ENCODE results near the gene CYP2W1. TPM values are rescaled to one million over a fixed set of nuclear protein-coding genes. Genes with fewer than 3 reads are reported as not detected.
"Not testable (repeated sequence)": the region's sequence is repeated elsewhere in the genome, so short reads cannot be mapped to it uniquely, and the experiment has no call there.

Gene CYP2W1
- total and polyA plus RNA-seq, 12 donors: 0.70 to 71.0 (median 41.6) TPM

DNA sequence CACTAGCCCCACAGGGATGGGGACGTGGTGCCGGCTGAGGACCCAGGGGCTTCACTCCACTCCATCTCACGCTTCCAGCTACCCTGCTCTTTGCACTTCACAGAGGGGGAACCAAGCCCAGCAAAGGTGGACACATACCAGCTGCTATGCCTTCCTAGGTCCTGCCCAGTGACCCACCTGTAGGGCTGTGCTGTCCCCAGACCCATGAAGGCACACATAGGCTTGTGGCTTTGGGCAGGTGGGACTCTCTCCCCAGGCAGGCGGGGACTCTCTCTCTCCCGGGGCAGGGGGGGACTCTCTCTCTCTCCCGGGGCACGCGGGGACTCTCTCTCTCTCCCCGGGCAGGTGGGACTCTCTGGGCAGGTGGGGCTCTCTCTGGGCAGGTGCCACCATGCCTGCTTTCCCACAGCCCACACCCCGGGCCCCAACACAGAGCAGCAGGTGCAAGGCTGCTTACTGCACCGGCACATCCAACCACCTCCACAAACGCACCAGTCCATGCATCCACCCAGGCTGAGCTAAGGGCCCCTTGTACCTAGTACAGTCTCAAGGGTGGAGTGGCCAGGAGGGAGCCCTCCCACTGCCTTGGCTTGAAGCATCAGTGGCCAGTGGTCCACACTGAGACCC is 47.6 kb downstream of the CYP2W1 start:
- DNase-seq: no peak
- no peaks in the 10 kb centered on the region for H3K36me3 ChIP-seq (replicated peaks in 1 of 2)
- peaks cover 16 to 17% of the 10 kb centered on the region in 2 donors for H3K4me1 ChIP-seq (replicated peaks in 1 of 2)
- no peak overlapping the region for H3K4me3 ChIP-seq
- no peak for TF ChIP-seq POLR2A (IDR thresholded peaks at IDR 0.05)
- TF ChIP-seq, protein P1, sequence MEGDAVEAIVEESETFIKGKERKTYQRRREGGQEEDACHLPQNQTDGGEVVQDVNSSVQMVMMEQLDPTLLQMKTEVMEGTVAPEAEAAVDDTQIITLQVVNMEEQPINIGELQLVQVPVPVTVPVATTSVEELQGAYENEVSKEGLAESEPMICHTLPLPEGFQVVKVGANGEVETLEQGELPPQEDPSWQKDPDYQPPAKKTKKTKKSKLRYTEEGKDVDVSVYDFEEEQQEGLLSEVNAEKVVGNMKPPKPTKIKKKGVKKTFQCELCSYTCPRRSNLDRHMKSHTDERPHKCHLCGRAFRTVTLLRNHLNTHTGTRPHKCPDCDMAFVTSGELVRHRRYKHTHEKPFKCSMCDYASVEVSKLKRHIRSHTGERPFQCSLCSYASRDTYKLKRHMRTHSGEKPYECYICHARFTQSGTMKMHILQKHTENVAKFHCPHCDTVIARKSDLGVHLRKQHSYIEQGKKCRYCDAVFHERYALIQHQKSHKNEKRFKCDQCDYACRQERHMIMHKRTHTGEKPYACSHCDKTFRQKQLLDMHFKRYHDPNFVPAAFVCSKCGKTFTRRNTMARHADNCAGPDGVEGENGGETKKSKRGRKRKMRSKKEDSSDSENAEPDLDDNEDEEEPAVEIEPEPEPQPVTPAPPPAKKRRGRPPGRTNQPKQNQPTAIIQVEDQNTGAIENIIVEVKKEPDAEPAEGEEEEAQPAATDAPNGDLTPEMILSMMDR (IDR thresholded peaks at IDR 0.05): no peak
- H3K27ac ChIP-seq: no peak overlapping the region
- intact Hi-C loops (cut with DNase I): no loop called here
- no peaks in the 10 kb centered on the region for H3K27me3 ChIP-seq
- WGBS, 4 donors: 80 to 92% (median 91%) methylated on average over 2 to 12 of the region's 12 CpGs
- H3K9me3 ChIP-seq (replicated peaks in 1 of 3): no peaks in the 10 kb centered on the region

DNA sequence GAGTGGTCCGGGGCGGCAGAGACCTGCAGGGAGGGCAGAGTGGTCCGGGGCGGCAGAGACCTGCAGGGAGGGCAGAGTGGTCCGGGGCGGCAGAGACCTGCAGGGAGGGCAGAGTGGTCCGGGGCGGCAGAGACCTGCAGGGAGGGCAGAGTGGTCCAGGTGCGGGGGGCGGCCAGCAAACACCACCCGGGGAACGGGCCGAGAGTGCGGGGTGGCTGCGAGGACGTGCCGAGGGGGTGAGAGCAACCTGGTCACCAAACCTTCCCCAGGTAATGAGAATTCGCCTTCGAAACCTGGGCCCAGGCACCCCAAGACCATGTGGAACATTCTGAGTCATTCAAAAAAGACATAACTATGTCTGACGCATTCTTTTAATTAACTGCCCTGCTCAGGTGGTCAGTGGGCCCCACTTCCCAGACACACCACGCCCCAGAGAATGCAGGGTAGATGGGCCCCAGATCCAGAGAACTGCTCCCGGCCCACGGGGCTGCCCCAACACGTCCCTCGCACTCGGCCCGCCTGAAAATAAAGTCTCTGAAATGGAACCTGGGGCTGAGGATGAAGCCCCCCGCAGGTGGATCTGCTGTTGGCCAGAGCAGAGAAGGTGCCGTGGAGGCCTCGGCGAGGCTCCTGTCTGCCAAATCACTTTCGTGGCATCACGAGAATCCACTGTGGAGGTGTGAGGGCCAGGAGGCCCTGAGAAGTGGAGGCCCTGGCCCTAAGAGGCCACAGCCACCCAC is 48.9 kb downstream of the CYP2W1 start:
- TF ChIP-seq POLR2A (IDR thresholded peaks at IDR 0.05): no peak
- TF ChIP-seq, protein P1 (IDR thresholded peaks at IDR 0.05): no peak
- no peak for DNase-seq
- WGBS, 4 donors: 93 to 96% (median 95%) methylated on average over 19 to 30 of the region's 33 CpGs
- Histone ChIP-seq H3K4me1 (replicated peaks in 1 of 2) (peaks cover 16% of the 10 kb centered on the region in 2 donors), H3K9me3 (replicated peaks in 1 of 3) (no peaks in the 10 kb centered on the region), H3K36me3 (replicated peaks in 1 of 2) (no peaks in the 10 kb centered on the region), H3K4me3 (no peak overlapping the region), H3K27ac (no peak overlapping the region), H3K27me3 (no peaks in the 10 kb centered on the region)
- intact Hi-C loops (cut with DNase I): no loop called here

DNA sequence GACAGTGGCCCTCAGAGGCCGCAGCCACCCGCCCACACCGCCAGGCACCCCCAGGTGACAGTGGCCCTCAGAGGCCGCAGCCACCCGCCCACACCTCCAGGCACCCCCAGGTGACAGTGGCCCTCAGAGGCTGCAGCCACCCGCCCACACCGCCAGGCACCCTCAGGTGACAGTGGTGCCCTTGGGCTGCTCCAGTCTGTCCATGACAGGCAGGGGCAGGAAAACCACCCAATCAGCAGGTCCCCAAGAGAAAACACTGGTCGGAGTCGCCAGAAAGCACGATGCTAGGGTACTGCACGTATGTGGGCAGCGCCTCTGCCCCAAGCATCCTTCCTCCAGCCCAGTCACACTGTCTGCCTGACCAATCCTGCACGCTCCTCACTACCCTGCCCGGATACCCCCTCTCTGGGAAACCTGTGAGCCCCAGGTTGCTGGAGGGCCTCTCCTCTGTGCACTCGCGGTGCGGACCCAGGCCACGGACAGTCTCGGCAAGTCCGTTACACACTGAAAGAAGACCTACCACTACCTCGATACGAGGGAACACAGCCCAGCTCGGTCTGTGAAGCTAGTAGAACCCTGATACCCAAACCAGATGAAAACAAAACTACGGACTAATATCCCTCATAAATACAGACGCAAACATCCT is 49.7 kb downstream of the CYP2W1 start:
- H3K4me1 ChIP-seq (replicated peaks in 1 of 2): peaks cover 8% of the 10 kb centered on the region in 2 donors
- no peaks in the 10 kb centered on the region for H3K36me3 ChIP-seq (replicated peaks in 1 of 2)
- WGBS, 4 donors: 91 to 98% (median 94%) methylated on average over 12 to 25 of the region's 25 CpGs
- TF ChIP-seq, protein P1 (IDR thresholded peaks at IDR 0.05): no peak
- TF ChIP-seq POLR2A (IDR thresholded peaks at IDR 0.05): no peak
- no peak for DNase-seq
- H3K9me3 ChIP-seq (replicated peaks in 1 of 3): no peaks in the 10 kb centered on the region
- no peak overlapping the region for H3K4me3 ChIP-seq
- H3K27ac ChIP-seq: no peak overlapping the region
- H3K27me3 ChIP-seq: no peaks in the 10 kb centered on the region
- intact Hi-C loops (cut with DNase I): no loop called here

GRCh38 chr7:1033546-1034145 is 50.7 kb downstream of the CYP2W1 start:
- Histone ChIP-seq H3K27me3 (no peaks in the 10 kb centered on the region), H3K36me3 (replicated peaks in 1 of 2) (no peaks in the 10 kb centered on the region), H3K27ac (no peak overlapping the region), H3K9me3 (replicated peaks in 1 of 3) (no peaks in the 10 kb centered on the region), H3K4me3 (no peak overlapping the region), H3K4me1 (replicated peaks in 1 of 2) (peaks cover 4 to 7% of the 10 kb centered on the region in 2 donors)
- intact Hi-C loops (cut with DNase I): no loop called here
- 89 to 95% (median 91%) methylated on average over 20 of the region's 20 CpGs for WGBS, 4 donors
- no peak for TF ChIP-seq POLR2A (IDR thresholded peaks at IDR 0.05)
- TF ChIP-seq, protein P1 (IDR thresholded peaks at IDR 0.05): no peak
- no peak for DNase-seq

- H3K36me3 ChIP-seq (replicated peaks in 1 of 2); H3K27ac ChIP-seq; H3K27me3 ChIP-seq; H3K9me3 ChIP-seq (replicated peaks in 1 of 3); DNase-seq; H3K4me1 ChIP-seq (replicated peaks in 1 of 2); H3K4me3 ChIP-seq; intact Hi-C loops (cut with DNase I): not testable (repeated sequence)
- 94 to 100% (median 95%) methylated on average over 1 of the region's 1 CpG for WGBS, 4 donors
These were observed 51.8 kb downstream of the CYP2W1 start for GRCh38 chr7:1034769-1035168.

DNA sequence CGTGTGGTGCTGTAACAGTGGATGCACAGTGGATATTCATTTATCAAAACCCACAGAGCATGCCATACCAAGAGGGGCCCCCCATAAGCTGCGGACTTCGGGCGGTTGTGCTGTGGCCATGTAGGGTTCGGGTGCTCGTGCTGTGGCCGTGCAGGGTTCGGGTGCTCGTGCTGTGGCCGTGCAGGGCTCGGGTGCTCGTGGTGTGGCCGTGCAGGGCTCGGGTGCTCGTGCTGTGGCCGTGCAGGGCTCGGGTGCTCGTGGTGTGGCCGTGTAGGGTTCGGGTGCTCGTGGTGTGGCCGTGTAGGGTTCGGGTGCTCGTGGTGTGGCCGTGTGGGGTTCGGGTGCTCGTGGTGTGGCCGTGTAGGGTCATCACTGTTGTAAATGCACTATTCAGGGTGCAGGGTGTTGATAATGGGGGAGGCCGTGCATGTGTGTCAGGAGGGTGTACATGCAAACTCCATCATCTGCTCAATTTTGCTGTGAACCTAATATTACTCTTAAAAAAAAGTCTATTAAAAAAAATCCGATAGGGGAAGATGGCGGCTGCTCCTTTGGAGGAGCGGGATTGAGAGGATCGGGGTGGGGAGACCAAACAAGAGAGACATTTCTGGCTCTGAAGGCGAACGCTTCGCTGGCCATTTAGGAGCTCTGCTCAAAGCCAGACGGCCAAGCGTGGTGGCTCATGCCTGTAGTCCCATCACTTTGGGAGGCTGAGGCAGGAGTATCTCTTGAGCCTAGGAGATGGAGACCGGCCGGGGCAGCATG is 53.4 kb downstream of the CYP2W1 start:
- WGBS, 4 donors: 95 to 96% (median 96%) methylated on average over 26 to 40 of the region's 40 CpGs
- not testable (repeated sequence) for H3K27me3 ChIP-seq

More for the DNA sequence above, 53.4 kb downstream of the CYP2W1 start:
- H3K4me3 ChIP-seq; H3K36me3 ChIP-seq (replicated peaks in 1 of 2); DNase-seq; H3K27ac ChIP-seq; intact Hi-C loops (cut with DNase I); H3K4me1 ChIP-seq (replicated peaks in 1 of 2); H3K9me3 ChIP-seq (replicated peaks in 1 of 3): not testable (repeated sequence)
